ENCODE data around the gene COPA.

DNA sequence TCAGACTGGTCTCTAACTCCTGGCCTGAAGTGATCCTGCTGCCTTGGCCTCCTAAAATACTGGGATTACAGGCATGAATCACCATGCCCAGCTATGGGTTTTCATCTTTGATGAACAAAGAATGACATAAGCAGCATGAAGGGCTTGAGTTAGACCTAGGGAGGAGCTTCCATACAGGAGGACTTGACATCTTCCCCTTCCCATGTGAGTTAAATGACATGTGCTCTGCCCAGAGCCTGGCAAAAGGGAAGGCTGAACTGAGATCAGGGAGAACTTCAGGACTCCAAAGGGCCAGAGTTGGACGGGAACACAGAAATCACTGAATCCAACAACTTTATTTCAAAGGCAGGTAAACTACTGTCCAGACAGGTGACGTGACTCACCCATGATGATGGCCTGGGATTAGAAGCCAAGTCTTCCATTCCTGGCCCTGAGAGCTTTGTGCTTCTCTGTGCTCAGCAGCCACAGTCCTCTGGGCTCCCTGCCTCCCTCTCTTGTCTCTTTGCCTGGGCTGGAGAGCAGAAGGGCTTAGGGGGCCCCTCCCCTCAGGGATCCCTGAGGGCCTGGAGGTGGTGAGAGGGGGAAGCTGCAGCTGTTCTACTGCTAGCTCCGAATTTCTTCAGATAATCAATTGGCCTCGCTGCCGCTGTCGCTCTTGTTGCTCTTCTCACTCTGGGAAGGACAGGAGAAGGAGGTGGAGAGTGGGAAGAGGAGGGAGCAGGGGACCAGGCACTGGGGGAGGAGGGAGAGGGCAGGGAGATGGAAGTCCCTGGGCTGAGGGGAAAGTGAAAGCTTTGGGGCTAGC lies 31.5 kb upstream of the COPA start:
- TF ChIP-seq POLR2AphosphoS5 (IDR thresholded peaks at IDR 0.05), result no peak
- TF ChIP-seq, protein P1, sequence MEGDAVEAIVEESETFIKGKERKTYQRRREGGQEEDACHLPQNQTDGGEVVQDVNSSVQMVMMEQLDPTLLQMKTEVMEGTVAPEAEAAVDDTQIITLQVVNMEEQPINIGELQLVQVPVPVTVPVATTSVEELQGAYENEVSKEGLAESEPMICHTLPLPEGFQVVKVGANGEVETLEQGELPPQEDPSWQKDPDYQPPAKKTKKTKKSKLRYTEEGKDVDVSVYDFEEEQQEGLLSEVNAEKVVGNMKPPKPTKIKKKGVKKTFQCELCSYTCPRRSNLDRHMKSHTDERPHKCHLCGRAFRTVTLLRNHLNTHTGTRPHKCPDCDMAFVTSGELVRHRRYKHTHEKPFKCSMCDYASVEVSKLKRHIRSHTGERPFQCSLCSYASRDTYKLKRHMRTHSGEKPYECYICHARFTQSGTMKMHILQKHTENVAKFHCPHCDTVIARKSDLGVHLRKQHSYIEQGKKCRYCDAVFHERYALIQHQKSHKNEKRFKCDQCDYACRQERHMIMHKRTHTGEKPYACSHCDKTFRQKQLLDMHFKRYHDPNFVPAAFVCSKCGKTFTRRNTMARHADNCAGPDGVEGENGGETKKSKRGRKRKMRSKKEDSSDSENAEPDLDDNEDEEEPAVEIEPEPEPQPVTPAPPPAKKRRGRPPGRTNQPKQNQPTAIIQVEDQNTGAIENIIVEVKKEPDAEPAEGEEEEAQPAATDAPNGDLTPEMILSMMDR (IDR thresholded peaks at IDR 0.05 in 8 of 11, conservative IDR thresholded peaks at IDR 0.05 in 3 of 11), result no peak
